Caco-2 (cell line): ENCODE measurements around the gene CCDC30. TPM values are rescaled to one million over a fixed set of nuclear protein-coding genes. Genes with fewer than 3 reads are reported as not detected.
A peak's percentile ranks its signal among the peaks of the same experiment; 100 is the strongest.
"Not testable (repeated sequence)": the region's sequence is repeated elsewhere in the genome, so short reads cannot be mapped to it uniquely, and the experiment has no call there.

ENCODE experiments used
- BruUV-seq: library from RNA; stranded (reverse); fragments of 400-500 nt; replicated peaks from 2 replicates; lab custom pipeline; 2021; lab: Mats Ljungman, UMichigan
- CTCF ChIA-PET: fragments of 300-600 bp; sonication (Branson Sonifier 250); formaldehyde crosslinking; loops from one replicate; lab custom pipeline; 2022; ENCODE audit warnings: antibody characterized with exemption; lab: Charles Lee
- POLR2A ChIA-PET: fragments of 300-600 bp; sonication (Branson Sonifier 250); formaldehyde crosslinking; loops from one replicate; lab custom pipeline; 2022; ENCODE audit warnings: antibody characterized with exemption; lab: Charles Lee
- DNase-seq, 2 experiments: peaks; one replicate each; pipeline versions ENCODE4 v3.0.0 to v3.0.0-alpha.2; 2020 to 2022
- H3K27me3 ChIP-seq: replicated peaks from 2 replicates; pipeline ENCODE4 v1.6.0; 2011; ENCODE audit warnings: low read length; ENCODE audit not compliant: control insufficient read depth, insufficient read depth
- H3K36me3 ChIP-seq: 2 replicates; pipeline ENCODE4 v1.5.1; 2011; ENCODE audit warnings: low read length; ENCODE audit not compliant: control insufficient read depth, insufficient read depth
- H3K4me1 ChIP-seq: fragments of 250-450 bp; sonication (Bioruptor Pico); 2 replicates; pipeline ENCODE4 v1.5.1; 2020; ENCODE audit warnings: mild to moderate bottlenecking
- H3K4me3 ChIP-seq: 2 replicates; pipeline ENCODE4 v1.5.1; 2011; ENCODE audit warnings: low read depth, mild to moderate bottlenecking, control low read depth, low read length
- H3K9me3 ChIP-seq: fragments of 250-450 bp; sonication (Bioruptor Pico); 2 replicates; pipeline ENCODE4 v1.5.1; 2020; ENCODE audit warnings: mild to moderate bottlenecking, moderate library complexity
- H3K27ac Mint-ChIP-seq: one replicate; pipeline ENCODE4 v1.8.0; 2022; ENCODE audit warnings: mixed read lengths; ENCODE audit not compliant: unreplicated experiment
- H3K27me3 Mint-ChIP-seq: one replicate; pipeline ENCODE4 v1.8.0; 2022; ENCODE audit warnings: mixed read lengths; ENCODE audit not compliant: insufficient read depth, unreplicated experiment
- H3K36me3 Mint-ChIP-seq: one replicate; pipeline ENCODE4 v1.8.0; 2022; ENCODE audit warnings: mild to moderate bottlenecking, mixed read lengths; ENCODE audit not compliant: insufficient read depth, unreplicated experiment
- H3K4me1 Mint-ChIP-seq: one replicate; pipeline ENCODE4 v1.8.0; 2022; ENCODE audit warnings: low read depth, mixed read lengths; ENCODE audit not compliant: unreplicated experiment
- H3K4me3 Mint-ChIP-seq: one replicate; pipeline ENCODE4 v1.8.0; 2022; ENCODE audit warnings: mild to moderate bottlenecking, moderate library complexity, mixed read lengths; ENCODE audit not compliant: unreplicated experiment
- H3K9me3 Mint-ChIP-seq: one replicate; pipeline ENCODE4 v1.8.0; 2022; ENCODE audit warnings: mixed read lengths; ENCODE audit not compliant: unreplicated experiment
- CTCF ChIP-seq, 2 experiments: fragments of 200-600 bp in 1 of 2; IDR thresholded peaks; 1 replicate in 1 of 2; 2 replicates in 1 of 2; pipeline versions ENCODE4 v1.5.1 to v1.8.0; 2011 to 2022; ENCODE audit warnings: antibody characterized with exemption in 1 of 2, control low read depth in 1 of 2, inconsistent platforms in 1 of 2, low read depth in 1 of 2, low read length in 1 of 2, mild to moderate bottlenecking in 1 of 2, moderate library complexity in 1 of 2; ENCODE audit not compliant: insufficient read depth in 1 of 2, severe bottlenecking in 1 of 2, unreplicated experiment in 1 of 2
- intact Hi-C: fragments of 100-400 bp; cut with micrococcal nuclease; formaldehyde crosslinking; loops from one replicate; pipeline ENCODE4 v1.10.0; 2022; ENCODE audit not compliant: unreplicated experiment
- total RNA-seq: library from RNA; stranded (reverse); gene quantifications from 2 replicates; pipeline ENCODE4 v1.2.3, GENCODE V29; 2022

The CCDC30 gene
- total RNA-seq, 1 experiment from 2014 or later = 1.3 TPM

DNA sequence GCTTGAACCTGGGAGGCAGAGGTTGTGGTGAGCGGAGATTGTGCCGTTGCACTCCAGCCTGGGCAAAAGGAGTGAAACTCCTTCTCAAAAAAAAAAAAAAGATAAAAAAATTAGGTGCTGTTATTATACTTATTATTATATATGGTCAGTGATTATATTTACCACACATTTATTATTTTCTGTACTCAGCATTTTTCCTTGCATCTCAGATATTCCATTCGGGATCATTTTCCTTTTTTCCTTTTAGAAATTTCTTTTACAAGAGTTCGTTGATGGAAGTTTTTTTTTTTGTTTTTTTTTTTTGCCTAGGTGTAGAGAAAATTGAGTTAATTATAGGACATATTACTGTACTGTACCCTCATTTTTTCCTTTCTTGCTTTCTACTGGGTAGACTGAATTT, 13.5 kb downstream of the CCDC30 start:
- intact Hi-C loops = no loop called here
- ChIA-PET POLR2A (no interaction called here), CTCF (no interaction called here)
- Histone ChIP-seq H3K4me3 (no peak overlapping the region), H3K36me3 (no peaks in the 10 kb centered on the region), H3K27me3 (no peaks in the 10 kb centered on the region), H3K4me1 (no peaks in the 10 kb centered on the region), H3K9me3 (no peaks in the 10 kb centered on the region)
- H3K4me3 Mint-ChIP-seq = no peak overlapping the region
- H3K4me1 Mint-ChIP-seq = no peaks in the 10 kb centered on the region
- no peaks in the 10 kb centered on the region for H3K27me3 Mint-ChIP-seq
- no peak for DNase-seq
- BruUV-seq = no TSS peak
- TF ChIP-seq CTCF (IDR thresholded peaks at IDR 0.05; ENCODE audit: insufficient read depth in 1 of 2, low read depth in 1 of 2, low read length in 1 of 2, severe bottlenecking in 1 of 2, unreplicated experiment in 1 of 2) = no peak
- no peaks in the 10 kb centered on the region for H3K36me3 Mint-ChIP-seq
- no peak overlapping the region for H3K27ac Mint-ChIP-seq
- no peaks in the 10 kb centered on the region for H3K9me3 Mint-ChIP-seq

DNA sequence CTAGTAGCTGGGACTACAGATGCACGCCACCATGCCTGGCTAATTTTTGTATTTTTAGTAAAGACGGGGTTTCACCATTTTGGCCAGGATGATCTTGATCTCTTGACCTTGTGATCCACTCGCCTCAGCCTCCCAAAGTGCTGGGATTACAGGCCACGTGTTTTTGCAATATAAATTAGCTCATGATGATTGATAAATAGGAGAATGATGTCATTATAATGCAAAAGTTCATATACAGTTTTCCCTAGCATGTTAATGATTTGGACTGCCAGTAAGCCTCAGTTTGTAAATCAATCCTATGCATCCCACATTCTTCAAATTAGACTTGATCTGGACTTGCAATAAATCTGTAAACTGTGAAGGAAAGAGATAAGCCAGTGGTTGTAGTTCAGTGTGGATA, 14.3 kb downstream of the CCDC30 start:
- H3K27ac Mint-ChIP-seq, H3K4me1 Mint-ChIP-seq, H3K4me1 ChIP-seq, H3K9me3 ChIP-seq, H3K27me3 ChIP-seq, CTCF ChIA-PET, H3K4me3 Mint-ChIP-seq, BruUV-seq, H3K27me3 Mint-ChIP-seq, H3K36me3 ChIP-seq, intact Hi-C loops, DNase-seq, H3K9me3 Mint-ChIP-seq, H3K4me3 ChIP-seq, POLR2A ChIA-PET, H3K36me3 Mint-ChIP-seq: not testable (repeated sequence)

DNA sequence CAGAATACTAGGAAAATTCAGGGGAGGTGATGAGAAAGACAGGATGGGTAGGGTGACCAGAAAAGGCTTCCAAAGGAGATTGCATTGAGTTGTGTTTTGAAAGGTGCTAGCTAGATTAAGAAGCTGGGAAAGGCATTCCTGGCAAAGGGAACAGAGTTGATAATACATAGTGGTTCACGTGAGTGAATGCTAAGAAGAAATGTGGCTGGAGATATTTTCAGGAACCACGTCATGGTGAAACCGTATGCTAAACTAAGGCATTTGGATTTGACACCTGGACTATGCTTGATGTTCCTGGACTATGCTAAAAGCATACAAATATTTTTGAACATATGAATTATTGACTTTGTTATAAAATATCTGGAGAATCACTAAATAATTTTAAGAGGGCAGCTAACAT, 14.7 kb downstream of the CCDC30 start:
- Histone ChIP-seq H3K9me3 (no peaks in the 10 kb centered on the region), H3K4me3 (no peak overlapping the region), H3K4me1 (no peaks in the 10 kb centered on the region), H3K27me3 (no peaks in the 10 kb centered on the region), H3K36me3 (no peaks in the 10 kb centered on the region)
- TF ChIP-seq CTCF (IDR thresholded peaks at IDR 0.05; ENCODE audit: insufficient read depth in 1 of 2, low read depth in 1 of 2, low read length in 1 of 2, severe bottlenecking in 1 of 2, unreplicated experiment in 1 of 2) = no peak
- intact Hi-C loops = no loop called here
- no peaks in the 10 kb centered on the region for H3K9me3 Mint-ChIP-seq
- H3K4me1 Mint-ChIP-seq = no peaks in the 10 kb centered on the region
- no peaks in the 10 kb centered on the region for H3K27me3 Mint-ChIP-seq
- POLR2A ChIA-PET = no interaction called here
- CTCF ChIA-PET = no interaction called here
- no peaks in the 10 kb centered on the region for H3K36me3 Mint-ChIP-seq
- H3K4me3 Mint-ChIP-seq = no peak overlapping the region
- no TSS peak for BruUV-seq
- no peak overlapping the region for H3K27ac Mint-ChIP-seq
- no peak for DNase-seq

GRCh38 chr1:42479621-42480020, 16.5 kb downstream of the CCDC30 start:
- ChIA-PET CTCF (no interaction called here), POLR2A (no interaction called here)
- DNase-seq = peak in 1 of 2 experiments; percentile 28
- Histone ChIP-seq H3K27me3 (no peaks in the 10 kb centered on the region), H3K36me3 (no peaks in the 10 kb centered on the region), H3K4me3 (no peak overlapping the region), H3K4me1 (no peaks in the 10 kb centered on the region), H3K9me3 (no peaks in the 10 kb centered on the region)
- BruUV-seq = no TSS peak
- no peak overlapping the region for H3K27ac Mint-ChIP-seq
- H3K9me3 Mint-ChIP-seq = no peaks in the 10 kb centered on the region
- H3K4me1 Mint-ChIP-seq = no peaks in the 10 kb centered on the region
- H3K36me3 Mint-ChIP-seq = no peaks in the 10 kb centered on the region
- intact Hi-C loops = no loop called here
- H3K27me3 Mint-ChIP-seq = no peaks in the 10 kb centered on the region
- no peak overlapping the region for H3K4me3 Mint-ChIP-seq
- peak in 1 of 2 experiments; percentile 27 for TF ChIP-seq CTCF (IDR thresholded peaks at IDR 0.05; ENCODE audit: insufficient read depth in 1 of 2, low read depth in 1 of 2, low read length in 1 of 2, severe bottlenecking in 1 of 2, unreplicated experiment in 1 of 2)
